ENCODE measurements around the gene DCAF15.

Gene DCAF15

GRCh38 chr19:13931391-13932148, 20.7 kb upstream of the DCAF15 start:
- no peak for DNase-seq

- DNase-seq = no peak
Observed at GRCh38 chr19:13932149-13932637, 20.1 kb upstream of the DCAF15 start.

- no peak for DNase-seq
Observed at GRCh38 chr19:13932911-13933393, 19.4 kb upstream of the DCAF15 start.

GRCh38 chr19:13934785-13935109, 17.6 kb upstream of the DCAF15 start:
- DNase-seq = no peak

GRCh38 chr19:13935765-13936510, 16.4 kb upstream of the DCAF15 start:
- no peak for DNase-seq

- DNase-seq = no peak
Observed at GRCh38 chr19:13937479-13938300, 14.6 kb upstream of the DCAF15 start.

- no peak for DNase-seq
Observed at GRCh38 chr19:13938301-13939064, 13.8 kb upstream of the DCAF15 start, which contains the start of gene PODNL1. TSS of gene PODNL1 (minus strand) at chr19:13938417. CDS start at chr19:13938181, 236 bp downstream.

- DNase-seq = no peak
Observed at GRCh38 chr19:13942023-13942684, 10.2 kb upstream of the DCAF15 start.

GRCh38 chr19:13946414-13946813, 5.9 kb upstream of the DCAF15 start:
- DNase-seq = no peak

GRCh38 chr19:13951043-13951442, 1.3 kb upstream of the DCAF15 start:
- no peak for DNase-seq

GRCh38 chr19:13951799-13952153, 533 bp upstream of the DCAF15 start:
- no peak for DNase-seq

GRCh38 chr19:13952931-13953531, 722 bp downstream of the DCAF15 start:
- DNase-seq = no peak

- no peak for DNase-seq
Observed at GRCh38 chr19:13954185-13954584, 1.9 kb downstream of the DCAF15 start.

- no peak for DNase-seq
Observed at GRCh38 chr19:13955662-13956364, 3.5 kb downstream of the DCAF15 start.

GRCh38 chr19:13956365-13956744, 4.0 kb downstream of the DCAF15 start:
- DNase-seq = no peak

GRCh38 chr19:13957051-13957450, 4.7 kb downstream of the DCAF15 start:
- DNase-seq = no peak

- no peak for DNase-seq
Observed at GRCh38 chr19:13958043-13958442, 5.7 kb downstream of the DCAF15 start.

- DNase-seq = no peak
Observed at GRCh38 chr19:13959141-13959961, 7.0 kb downstream of the DCAF15 start.

GRCh38 chr19:13959962-13960862, 7.9 kb downstream of the DCAF15 start:
- DNase-seq = no peak
